Upper lobe of left lung (tissue), 4 donors: ENCODE data around the gene HHIP.

Source experiments
- CTCF ChIP-seq, 6 experiments: fragments of 450-650 bp in 4 of 6; fragments of 200-600 bp in 2 of 6; sonication (generic) in 2 of 6; IDR thresholded peaks; one replicate each; pipeline ENCODE4 v1.5.1; 2016 to 2019; ENCODE audit warnings: antibody characterized with exemption in 6 of 6
- EP300 ChIP-seq, 4 donors: sonication (generic); formaldehyde crosslinking; IDR thresholded peaks; one replicate each; pipeline ENCODE4 v1.5.1; 2017; ENCODE audit warnings: antibody characterized with exemption in 4 of 4, control low read depth in 2 of 4
- POLR2A ChIP-seq, 4 donors: fragments of 450-650 bp; IDR thresholded peaks; one replicate each; pipeline ENCODE4 v1.5.1; 2016 to 2017; ENCODE audit warnings: antibody characterized with exemption in 4 of 4, mild to moderate bottlenecking in 2 of 4
- POLR2AphosphoS5 ChIP-seq, 2 donors: sonication (generic); formaldehyde crosslinking; IDR thresholded peaks; one replicate each; pipeline ENCODE4 v1.5.1; 2017; ENCODE audit warnings: antibody characterized with exemption in 2 of 2

GRCh38 chr4:144705601-144706590 is 59.9 kb downstream of the HHIP start:
- TF ChIP-seq CTCF (IDR thresholded peaks at IDR 0.05) (no peak), POLR2A (IDR thresholded peaks at IDR 0.05) (no peak), EP300 (IDR thresholded peaks at IDR 0.05) (no peak), POLR2AphosphoS5 (IDR thresholded peaks at IDR 0.05) (no peak)
